Endothelial cell of umbilical vein (primary cell): ENCODE data around the gene HYOU1. TPM values are rescaled to one million over a fixed set of nuclear protein-coding genes. Genes with fewer than 3 reads are reported as not detected.

Source experiments
- BruUV-seq: library from RNA; stranded (reverse); fragments of 400-500 nt; replicated peaks from 2 replicates; lab custom pipeline; 2021; lab: Mats Ljungman, UMichigan
- CTCF ChIA-PET: fragments of 300-600, 350-600 bp; sonication (Branson Sonifier 250); formaldehyde crosslinking; loops from one replicate; lab custom pipeline; 2021; ENCODE audit warnings: antibody characterized with exemption, inconsistent platforms; lab: Charles Lee
- POLR2A ChIA-PET: fragments of 300-600, 350-600 bp; sonication (Branson Sonifier 250); formaldehyde crosslinking; loops from one replicate; lab custom pipeline; 2021; ENCODE audit warnings: antibody characterized with exemption, inconsistent platforms; lab: Charles Lee
- DNase-seq: peaks from one replicate; pipeline ENCODE4 v3.0.0-alpha.2; 2011; ENCODE audit warnings: low read depth, low spot score
- FAIRE-seq: peaks from 2 replicates; lab custom pipeline; 2011; peaks lifted over from hg19 to GRCh38; lab: Jason Lieb, UNC
- H2AFZ ChIP-seq: 2 replicates; pipeline ENCODE4 v1.6.0; 2012; ENCODE audit warnings: low read depth, low read length, control low read depth, inconsistent platforms
- H3K27ac ChIP-seq: 2 replicates; pipeline ENCODE4 v1.5.1; 2011; ENCODE audit warnings: low read depth, mild to moderate bottlenecking, control low read depth, low read length, moderate library complexity; ENCODE audit not compliant: insufficient read depth
- H3K27me3 ChIP-seq, 2 experiments: 2 replicates each; pipeline versions ENCODE4 v1.6.0 to v1.6.1; 2011; ENCODE audit warnings: low read length in 2 of 2, mixed read lengths in 1 of 2; ENCODE audit not compliant: control insufficient read depth in 2 of 2, insufficient read depth in 2 of 2
- H3K36me3 ChIP-seq, 2 experiments: 2 replicates in 1 of 2; 3 replicates in 1 of 2; pipeline ENCODE4 v1.5.1; 2011; ENCODE audit warnings: low read length in 2 of 2, mild to moderate bottlenecking in 1 of 2, moderate library complexity in 1 of 2; ENCODE audit not compliant: control insufficient read depth in 2 of 2, insufficient read depth in 2 of 2; ENCODE audit errors: extremely low read depth in 1 of 2
- H3K4me1 ChIP-seq: 3 replicates; pipeline ENCODE4 v1.5.1; 2011; ENCODE audit warnings: mild to moderate bottlenecking, low read length; ENCODE audit not compliant: control insufficient read depth, insufficient read depth; ENCODE audit errors: extremely low read depth
- H3K4me2 ChIP-seq: 2 replicates; pipeline ENCODE4 v1.6.1; 2011; ENCODE audit warnings: low read length, control low read depth, mixed read lengths; ENCODE audit not compliant: insufficient read depth
- H3K4me3 ChIP-seq, 3 experiments: fragments of 200-600 bp in 1 of 3; sonication (generic), shearing (Covaris generic) in 1 of 3; replicated peaks in 1 of 3; 2 replicates each; pipeline ENCODE4 v1.5.1; 2011 to 2016; ENCODE audit warnings: control low read depth in 3 of 3, low read length in 3 of 3, mild to moderate bottlenecking in 2 of 3, inconsistent platforms in 1 of 3, low read depth in 1 of 3, moderate library complexity in 1 of 3; ENCODE audit not compliant: insufficient read depth in 1 of 3
- H3K79me2 ChIP-seq: 2 replicates; pipeline ENCODE4 v1.6.0; 2012; ENCODE audit warnings: low read length, inconsistent platforms; ENCODE audit not compliant: control insufficient read depth, insufficient read depth
- H3K9ac ChIP-seq: replicated peaks from 2 replicates; pipeline ENCODE3; 2011; ENCODE audit warnings: low read length, control low read depth; ENCODE audit not compliant: insufficient read depth; ENCODE audit errors: extremely low read depth
- H3K9me1 ChIP-seq: replicated peaks from 3 replicates; pipeline ENCODE4 v1.6.0; 2011; ENCODE audit warnings: mild to moderate bottlenecking, low read length; ENCODE audit not compliant: control insufficient read depth, insufficient read depth; ENCODE audit errors: extremely low read depth
- H3K9me3 ChIP-seq: replicated peaks from 2 replicates; pipeline ENCODE4 v1.5.1; 2012; ENCODE audit warnings: low read length, inconsistent platforms; ENCODE audit not compliant: control insufficient read depth, insufficient read depth
- H4K20me1 ChIP-seq: replicated peaks from 2 replicates; pipeline ENCODE3; 2011; ENCODE audit warnings: mild to moderate bottlenecking, low read length; ENCODE audit not compliant: control insufficient read depth, insufficient read depth; ENCODE audit errors: extremely low read depth
- CTCF ChIP-seq, 2 donors: IDR thresholded peaks; 1 replicate in 1 of 2; 2 replicates in 1 of 2; pipeline ENCODE4 v1.5.1; 2011; ENCODE audit warnings: low read length in 2 of 2, mild to moderate bottlenecking in 2 of 2, moderate library complexity in 2 of 2, control low read depth in 1 of 2, inconsistent platforms in 1 of 2, low read depth in 1 of 2; ENCODE audit not compliant: insufficient read depth in 1 of 2; ENCODE audit errors: extremely low read depth in 1 of 2
- EZH2 ChIP-seq: IDR thresholded peaks from 2 replicates; pipeline ENCODE4 v1.6.1; 2012; ENCODE audit warnings: borderline replicate concordance, low read depth, mild to moderate bottlenecking, moderate library complexity, low read length, inconsistent platforms; ENCODE audit not compliant: severe bottlenecking
- FOS ChIP-seq: IDR thresholded peaks from 2 replicates; pipeline ENCODE4 v1.6.1; 2011; ENCODE audit warnings: mild to moderate bottlenecking, low read length, moderate library complexity, borderline replicate concordance; ENCODE audit not compliant: insufficient read depth
- GATA2 ChIP-seq: IDR thresholded peaks from 2 replicates; pipeline ENCODE4 v1.7.0; 2011; ENCODE audit warnings: low read depth, mild to moderate bottlenecking, moderate library complexity, mixed read lengths, low read length; ENCODE audit not compliant: insufficient read length, insufficient read depth
- JUN ChIP-seq: IDR thresholded peaks from 2 replicates; pipeline ENCODE4 v1.6.1; 2011; ENCODE audit warnings: borderline replicate concordance, low read depth; ENCODE audit not compliant: insufficient read length, insufficient read depth
- MAX ChIP-seq: IDR thresholded peaks from 2 replicates; pipeline ENCODE4 v1.6.1; 2011; ENCODE audit not compliant: insufficient read depth, insufficient read length
- MYC ChIP-seq: IDR thresholded peaks from one replicate; pipeline ENCODE4 v1.6.1; 2011; ENCODE audit warnings: mild to moderate bottlenecking, low read depth, low read length
- POLR2A ChIP-seq: IDR thresholded peaks from 2 replicates; pipeline ENCODE4 v1.6.1; 2012; ENCODE audit warnings: low read depth, mild to moderate bottlenecking, control low read depth, low read length
- POLR2AphosphoS5 ChIP-seq: IDR thresholded peaks from 2 replicates; pipeline ENCODE4 v1.6.1; 2012; ENCODE audit warnings: low read depth, mild to moderate bottlenecking, control low read depth, low read length, moderate library complexity; ENCODE audit not compliant: insufficient read depth
- dilution Hi-C: fragments of 300-500 bp; cut with MboI; formaldehyde crosslinking; loops from one replicate; pipeline ENCODE4 v1.15.0; 2019; ENCODE audit warnings: low sequenced_read_pairs; ENCODE audit not compliant: extremely low pct_ligation_motif_present
- intact Hi-C: fragments of 100-400 bp; cut with micrococcal nuclease; formaldehyde crosslinking; loops from one replicate; pipeline ENCODE4 v1.10.0; 2022
- polyA plus RNA-seq, 4 experiments: library from polyadenylated mRNA; depleted of rRNA in 3 of 4; stranded (reverse) in 3 of 4; unstranded in 1 of 4; fragments of >200 nt; gene quantifications; 2 replicates each; pipeline versions ENCODE4 v1.2.1 to v1.2.3, GENCODE V29; 2011 to 2012; ENCODE audit warnings: missing spikeins in 1 of 4
- total RNA-seq: library from RNA; stranded (reverse); gene quantifications from 2 replicates; pipeline ENCODE4 v1.2.3, GENCODE V29; 2021

Gene HYOU1
- total and polyA plus RNA-seq, 2 donors (not counting 3 experiments of a cell fraction or from before 2014, with no cell fraction given), result 302 to 318 TPM

GRCh38 chr11:119038884-119039283 is 18.1 kb downstream of the HYOU1 start:
- FAIRE-seq (no peak), DNase-seq (no peak)
- no peaks in the 10 kb centered on the region for H3K36me3 ChIP-seq
- H3K9ac ChIP-seq, result no peak overlapping the region
- peaks cover 0 to 1% of the 10 kb centered on the region in 2 experiments for H3K27me3 ChIP-seq
- POLR2A ChIA-PET, result no interaction called here
- no peaks in the 10 kb centered on the region for H3K9me3 ChIP-seq
- no peak overlapping the region for H3K27ac ChIP-seq
- BruUV-seq, result no TSS peak
- no peaks in the 10 kb centered on the region for H3K4me1 ChIP-seq
- H4K20me1 ChIP-seq, result no peaks in the 10 kb centered on the region
- no peaks in the 10 kb centered on the region for H3K79me2 ChIP-seq
- intact Hi-C loops, result no loop called here
- CTCF ChIA-PET, result no interaction called here
- H3K4me3 ChIP-seq, result no peak overlapping the region
- no peak overlapping the region for H3K4me2 ChIP-seq
- H3K9me1 ChIP-seq, result no peaks in the 10 kb centered on the region
- TF ChIP-seq POLR2A (no peak), CTCF (IDR thresholded peaks at IDR 0.05; ENCODE audit: extremely low read depth in 1 of 2, insufficient read depth in 1 of 2, low read depth in 1 of 2, low read length in 2 of 2) (no peak), POLR2AphosphoS5 (no peak), MAX (no peak), GATA2 (no peak), FOS (no peak), MYC (no peak), JUN (no peak), EZH2 (no peak)
- dilution Hi-C loops, result no loop called here
- H2AFZ ChIP-seq, result no peak overlapping the region
